GM21515 (cell line): ENCODE data around the gene YY2.
"Not testable (repeated sequence)": the region's sequence is repeated elsewhere in the genome, so short reads cannot be mapped to it uniquely, and the experiment has no call there.

Experiments
- ATAC-seq: cut with Tn5 transposase; IDR thresholded peaks from one replicate; pipeline ENCODE4 v1.9.1; 2021; ENCODE audit not compliant: unreplicated experiment

YY2 gene

GRCh38 chrX:21873063-21873775, 17.4 kb downstream of the YY2 start:
- ATAC-seq = no peak

- not testable (repeated sequence) for ATAC-seq
These were observed 18.4 kb downstream of the YY2 start for GRCh38 chrX:21874182-21874581.

- no peak for ATAC-seq
These were observed 19.2 kb downstream of the YY2 start for GRCh38 chrX:21875013-21875412.

GRCh38 chrX:21881881-21882574, 26.2 kb downstream of the YY2 start:
- no peak for ATAC-seq

GRCh38 chrX:21883258-21883657, 27.5 kb downstream of the YY2 start:
- ATAC-seq = no peak

- ATAC-seq = no peak
These were observed 29.8 kb downstream of the YY2 start for GRCh38 chrX:21885568-21885967.

- ATAC-seq = no peak
These were observed 49.5 kb downstream of the YY2 start for GRCh38 chrX:21905313-21905712.

GRCh38 chrX:21905953-21906352, 50.2 kb downstream of the YY2 start:
- ATAC-seq = no peak

- no peak for ATAC-seq
These were observed 51.5 kb downstream of the YY2 start for GRCh38 chrX:21907260-21907659.
